NK-92 treated with Interleukin-12 subunit alpha and Interleukin-12 subunit beta, amount 100 ng/mL, for 24 hours (cell line): ENCODE data around the gene TGFBI.
"Not testable (repeated sequence)": the region's sequence is repeated elsewhere in the genome, so short reads cannot be mapped to it uniquely, and the experiment has no call there.

ENCODE experiments used
- DNase-seq: peaks from one replicate; lab custom pipeline; 2025; lab: John Stamatoyannopoulos, UW

Gene TGFBI

GRCh38 chr5:136045026-136045425, 16.2 kb downstream of the TGFBI start:
- DNase-seq = not testable (repeated sequence)

GRCh38 chr5:136046246-136046645, 17.5 kb downstream of the TGFBI start:
- no peak for DNase-seq

- no peak for DNase-seq
Observed at GRCh38 chr5:136047858-136048257, 19.1 kb downstream of the TGFBI start.

GRCh38 chr5:136048966-136049365, 20.2 kb downstream of the TGFBI start:
- DNase-seq = no peak

- DNase-seq = no peak
Observed at GRCh38 chr5:136051486-136052220, 22.9 kb downstream of the TGFBI start.

GRCh38 chr5:136052692-136053335, 24.0 kb downstream of the TGFBI start:
- no peak for DNase-seq

- DNase-seq = no peak
Observed at GRCh38 chr5:136053336-136054141, 24.8 kb downstream of the TGFBI start.

GRCh38 chr5:136054142-136055019, 25.6 kb downstream of the TGFBI start:
- no peak for DNase-seq

GRCh38 chr5:136055612-136056309, 27.0 kb downstream of the TGFBI start:
- DNase-seq = no peak

GRCh38 chr5:136056336-136056735, 27.5 kb downstream of the TGFBI start:
- no peak for DNase-seq

- no peak for DNase-seq
Observed at GRCh38 chr5:136056771-136057335, 28.1 kb downstream of the TGFBI start.

- no peak for DNase-seq
Observed at GRCh38 chr5:136057401-136058038, 28.7 kb downstream of the TGFBI start.

GRCh38 chr5:136058039-136058971, 29.5 kb downstream of the TGFBI start:
- no peak for DNase-seq

- no peak for DNase-seq
Observed at GRCh38 chr5:136058972-136059354, 30.2 kb downstream of the TGFBI start.

- no peak for DNase-seq
Observed at GRCh38 chr5:136060963-136061362, 32.2 kb downstream of the TGFBI start.

GRCh38 chr5:136061630-136062365, 33.0 kb downstream of the TGFBI start:
- DNase-seq = no peak

GRCh38 chr5:136062366-136063274, 33.8 kb downstream of the TGFBI start:
- peak; percentile 4 for DNase-seq
